PC-9 (cell line): ENCODE measurements around the gene TAGLN2.

Experiments
- CTCF ChIP-seq: fragments of 200-600 bp; sonication (generic); conservative IDR thresholded peaks from 2 replicates; pipeline ENCODE4 v1.6.1; 2017; ENCODE audit warnings: mixed run types, antibody characterized with exemption, mild to moderate bottlenecking, moderate library complexity
- EZH2 ChIP-seq: fragments of 200-600 bp; sonication (generic); IDR thresholded peaks from 2 replicates; pipeline ENCODE4 v1.8.0; 2017; ENCODE audit warnings: antibody characterized with exemption, low read depth

GRCh38 chr1:159897962-159898361, 27.3 kb downstream of the TAGLN2 start:
- TF ChIP-seq CTCF (no peak), EZH2 (no peak)
